Measurements from ENCODE around the gene SCYGR8.
A peak's percentile ranks its signal among the peaks of the same experiment; 100 is the strongest.

The SCYGR8 gene

DNA sequence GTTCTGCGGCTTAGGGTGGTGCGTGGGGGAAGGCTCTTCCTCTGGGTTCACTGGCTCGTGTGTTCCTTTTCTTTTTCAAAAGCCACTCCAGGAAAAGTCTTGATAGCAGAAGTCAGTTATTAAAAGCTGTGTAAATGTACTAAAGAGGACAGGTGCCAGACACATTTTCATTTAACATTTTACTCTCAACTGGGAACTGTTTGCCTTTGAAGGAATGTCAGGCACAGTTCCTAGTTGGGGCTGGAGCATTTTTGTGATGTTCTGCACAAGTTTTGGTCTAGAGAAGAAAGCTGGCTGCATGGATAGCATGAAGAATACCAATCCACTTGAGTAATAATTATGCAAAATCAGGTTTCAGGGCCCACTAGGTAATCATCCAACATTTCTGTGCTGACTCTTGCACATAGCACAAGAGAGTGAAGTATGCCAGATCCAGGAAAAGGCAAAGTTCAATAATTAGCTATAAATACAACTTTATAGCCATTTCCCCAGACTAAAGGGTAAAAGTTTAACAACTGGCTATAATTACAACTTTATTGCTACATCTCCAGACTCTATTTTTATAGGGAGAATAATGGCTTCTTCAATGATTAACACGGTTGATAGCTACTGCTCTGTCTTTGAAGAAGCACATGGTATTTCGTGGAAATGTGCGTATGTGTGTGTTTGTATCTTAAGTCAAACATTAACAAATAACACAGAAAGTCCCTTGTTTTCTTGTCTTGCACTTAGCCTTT, 16.2 kb downstream of the SCYGR8 start:
- no peak for DNase-seq (ENCODE audit: low read depth)

DNA sequence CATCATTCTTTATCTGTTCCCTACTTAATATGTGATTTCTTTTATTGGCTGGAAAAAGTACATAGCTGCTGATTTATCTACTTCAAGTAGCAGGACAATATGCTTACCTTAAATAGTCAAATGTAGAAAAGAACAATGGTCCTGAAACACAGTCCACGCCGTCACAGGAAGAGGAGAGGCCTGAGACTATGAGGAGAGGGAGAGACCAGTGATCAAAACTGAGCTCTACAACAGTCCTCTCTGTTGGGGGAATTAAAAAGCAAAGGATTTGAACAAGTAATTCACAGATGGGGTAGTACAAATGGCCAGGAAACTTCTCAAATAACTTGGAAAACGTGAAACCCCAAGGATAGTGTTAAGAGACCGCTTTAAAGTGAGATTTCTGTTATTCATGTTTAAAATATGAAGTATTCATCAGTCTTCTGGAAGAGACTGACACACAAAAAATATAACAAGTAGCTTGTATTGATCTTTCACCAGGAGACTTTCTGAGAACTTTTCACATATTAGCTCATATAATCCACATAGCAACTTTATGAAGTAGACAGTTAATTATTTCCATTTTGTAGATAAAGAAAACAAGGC, 20.2 kb downstream of the SCYGR8 start:
- no peak for DNase-seq (ENCODE audit: low read depth)

DNA sequence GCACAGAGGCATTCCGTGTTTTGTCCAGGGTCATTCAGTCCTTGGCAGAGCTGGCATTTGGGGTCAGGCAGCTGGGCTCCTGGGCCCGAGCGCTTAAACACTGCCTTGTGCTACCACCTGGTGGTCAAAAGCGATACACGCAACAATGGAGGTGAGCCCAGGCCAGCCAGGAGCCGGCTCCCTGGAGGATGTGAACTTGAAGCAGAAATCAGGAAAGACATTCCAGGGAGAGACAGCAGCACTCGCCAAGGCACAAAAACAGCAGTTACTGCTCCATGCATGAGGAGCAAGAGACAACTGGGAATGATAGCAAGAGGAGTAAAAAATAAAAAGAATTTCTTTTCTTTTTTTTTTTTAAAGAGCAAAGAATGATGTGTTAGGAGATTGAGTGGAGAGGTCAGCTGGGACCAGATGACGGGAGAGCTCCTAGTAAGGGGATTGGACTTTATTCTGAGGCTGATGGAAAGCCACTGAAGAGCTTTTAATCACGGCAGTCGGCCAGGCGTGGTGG, 20.7 kb downstream of the SCYGR8 start:
- DNase-seq (ENCODE audit: low read depth), result peak; percentile 10

DNA sequence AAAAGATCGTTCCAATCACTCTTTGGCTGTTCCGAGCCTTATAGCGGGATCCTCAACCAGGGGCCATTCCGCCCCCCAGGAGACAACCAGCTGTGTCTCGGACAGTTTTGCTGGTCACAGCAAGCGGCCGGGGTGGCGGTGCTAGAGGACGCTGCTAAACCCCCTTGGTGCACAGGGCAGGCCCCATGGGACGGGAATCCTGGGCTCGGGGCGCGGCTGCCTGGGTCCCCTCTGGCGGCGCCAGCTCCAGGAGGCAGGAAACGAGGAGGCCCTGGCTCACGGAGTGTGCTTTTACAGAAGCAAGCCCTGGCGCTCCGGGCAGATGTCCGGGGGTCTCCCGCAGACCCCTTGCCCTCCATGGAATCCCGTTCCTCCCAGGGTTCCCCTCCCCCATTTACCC, 22.1 kb downstream of the SCYGR8 start:
- DNase-seq (ENCODE audit: low read depth), result no peak

DNA sequence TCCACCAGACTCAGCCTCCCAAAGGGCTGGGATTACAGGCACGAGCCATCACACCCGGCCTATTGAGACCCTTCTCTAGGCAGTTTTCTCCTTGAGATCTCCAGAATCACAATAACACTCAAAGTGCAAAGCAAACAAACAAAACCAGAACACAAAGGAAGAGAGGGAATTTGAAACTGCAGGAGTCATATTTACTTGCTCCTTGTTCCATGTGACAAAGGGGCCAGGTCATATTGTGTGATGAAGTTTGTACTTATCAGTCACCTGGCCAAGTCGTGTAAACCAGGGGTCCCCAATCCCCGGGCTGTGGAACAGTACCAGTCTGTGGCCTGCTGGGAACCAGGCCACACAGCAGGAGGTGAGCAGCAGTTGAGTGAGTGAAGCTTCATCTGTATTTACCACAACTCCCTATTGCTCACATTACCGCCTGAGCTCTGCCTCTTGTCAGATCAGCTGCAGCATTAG, 26.5 kb downstream of the SCYGR8 start:
- no peak for DNase-seq (ENCODE audit: low read depth)

DNA sequence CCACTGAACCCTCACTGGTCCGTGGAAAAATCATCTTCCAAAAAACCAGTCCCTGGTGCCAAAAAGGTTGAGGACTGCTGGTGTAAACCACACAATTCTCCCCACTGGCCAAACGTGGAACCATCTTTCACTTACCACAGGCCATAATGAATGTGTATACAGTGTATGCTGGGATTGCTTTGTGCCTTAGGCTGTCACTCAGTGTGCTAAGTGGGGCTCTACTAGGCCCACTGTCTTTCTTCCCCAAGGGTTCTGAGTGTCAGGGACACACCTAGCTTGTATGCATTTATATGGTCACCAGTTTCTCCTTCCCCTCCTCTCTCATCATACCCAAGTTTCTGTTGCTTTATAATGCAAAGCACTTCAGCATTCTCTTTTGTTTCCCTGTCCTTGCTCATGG, 27.2 kb downstream of the SCYGR8 start:
- DNase-seq (ENCODE audit: low read depth), result no peak

DNA sequence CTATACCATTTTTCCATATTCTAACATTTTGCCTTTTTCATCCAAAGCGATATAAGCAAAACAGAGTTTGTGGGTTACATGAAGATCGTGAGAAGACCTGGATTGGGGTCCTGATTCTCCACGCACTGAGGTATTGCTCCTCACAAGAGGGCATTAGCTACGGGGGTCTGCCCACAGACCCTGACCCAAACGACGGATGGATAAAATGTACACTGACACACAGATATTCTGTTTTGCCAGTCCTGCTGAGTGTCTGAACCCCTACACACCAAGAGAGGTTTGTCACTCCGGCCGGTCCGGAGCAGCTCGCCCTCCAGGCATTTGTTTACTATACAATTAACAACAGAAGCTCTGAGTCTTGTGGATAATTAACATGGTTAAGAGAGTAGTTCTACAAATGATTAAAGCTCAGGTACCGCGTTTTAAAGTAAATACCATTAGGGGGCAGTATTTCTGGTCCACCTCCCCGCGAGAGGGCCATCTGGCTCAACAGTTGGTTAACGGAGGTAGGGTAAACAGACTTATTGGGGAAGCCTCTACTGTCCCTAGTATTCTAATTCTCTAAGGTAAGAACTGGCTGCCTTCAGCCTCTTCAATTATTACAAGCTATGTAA, 28.4 kb downstream of the SCYGR8 start:
- DNase-seq (ENCODE audit: low read depth), result no peak

DNA sequence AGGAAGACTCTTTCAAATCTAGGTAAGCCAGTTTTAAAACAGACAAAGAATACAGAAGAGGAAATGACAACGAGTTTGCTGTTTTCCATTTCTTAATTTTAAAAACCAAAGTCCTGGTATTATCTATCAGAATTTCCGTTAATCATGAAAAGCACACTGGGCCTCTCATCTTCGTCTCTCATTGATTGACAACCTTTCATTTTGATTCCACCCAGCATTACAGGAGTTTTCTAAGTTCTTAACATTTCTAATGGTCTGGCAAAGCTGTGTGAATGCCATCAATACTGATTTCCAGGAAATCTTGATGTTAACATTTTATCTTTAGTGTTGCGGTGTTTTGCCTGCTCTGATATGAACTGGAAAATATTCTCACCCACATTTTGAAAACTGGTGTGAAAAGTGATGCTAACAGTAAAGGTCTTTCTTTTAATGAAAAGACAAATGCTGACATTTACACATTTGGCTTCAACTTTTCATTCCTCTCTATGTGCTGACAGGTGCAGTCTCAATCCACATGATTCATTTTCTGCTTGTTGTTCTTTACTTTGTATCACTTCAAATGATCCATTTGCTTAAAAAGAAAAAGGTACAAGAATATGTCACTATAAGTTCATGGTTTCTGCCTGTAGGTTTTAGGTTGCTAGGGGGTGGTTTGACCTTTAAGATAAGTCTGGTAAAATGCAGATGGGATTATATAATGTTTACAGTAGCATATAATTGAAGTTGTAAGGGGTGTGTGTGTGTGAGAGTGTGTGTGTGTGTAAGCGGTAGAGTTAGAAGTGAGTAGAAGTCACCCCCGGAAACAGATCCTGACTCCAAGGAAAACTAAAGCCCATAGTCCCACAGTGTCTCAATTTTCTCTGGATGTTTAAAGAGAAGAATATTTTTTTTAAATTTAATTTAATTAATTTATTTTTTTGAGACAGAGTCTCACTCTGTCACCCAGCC, 29.5 kb downstream of the SCYGR8 start:
- DNase-seq (ENCODE audit: low read depth), result no peak

DNA sequence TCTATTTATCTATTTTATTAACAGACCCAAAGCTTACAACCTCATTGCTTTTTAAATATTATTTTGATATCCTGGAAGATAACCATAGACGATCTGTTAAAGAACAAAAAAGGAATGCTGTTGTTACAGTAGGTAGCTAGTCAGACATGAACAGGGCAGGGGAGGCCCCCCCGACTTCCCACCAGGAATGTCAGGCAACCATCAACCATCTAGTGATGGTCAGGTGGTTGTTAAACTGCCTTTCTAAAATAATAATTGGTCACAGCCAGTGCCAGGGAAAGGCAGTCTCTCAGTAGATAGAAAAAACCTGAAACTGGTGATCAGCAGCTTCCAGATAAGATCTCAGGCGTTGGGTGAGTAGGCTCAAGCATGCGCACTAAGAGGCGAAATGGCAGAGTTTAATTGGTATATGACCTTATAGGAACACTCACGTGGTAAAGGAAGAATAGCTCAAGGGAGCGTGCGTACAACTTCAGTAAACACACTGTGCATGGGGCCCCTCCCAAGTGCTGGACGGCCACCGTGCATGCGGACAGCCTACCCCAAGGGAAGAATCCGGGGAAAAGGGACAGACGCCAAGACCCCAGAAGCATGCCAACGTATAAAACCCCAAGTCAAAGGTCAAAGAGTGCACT, 35.4 kb downstream of the SCYGR8 start:
- DNase-seq (ENCODE audit: low read depth), result no peak

DNA sequence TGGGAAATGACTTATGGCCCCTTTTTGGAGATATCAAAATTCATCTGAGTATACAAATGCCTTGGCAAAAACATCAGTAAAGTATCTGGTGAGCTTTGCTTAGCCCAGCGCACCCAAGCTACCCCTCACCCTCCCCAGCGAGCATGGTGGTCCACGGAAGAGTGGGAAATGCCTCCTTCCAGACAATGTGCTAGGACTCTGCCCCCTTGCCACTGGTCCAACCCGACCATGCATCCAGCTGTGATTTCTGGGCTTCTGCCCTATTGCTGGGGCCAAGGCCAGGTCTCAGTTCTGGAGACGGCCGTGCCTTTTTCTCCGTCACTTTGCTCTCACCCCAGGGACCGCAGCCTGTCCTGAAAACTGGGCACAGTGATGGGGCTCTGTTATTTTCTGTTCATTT, 36.1 kb downstream of the SCYGR8 start:
- DNase-seq (ENCODE audit: low read depth), result no peak

DNA sequence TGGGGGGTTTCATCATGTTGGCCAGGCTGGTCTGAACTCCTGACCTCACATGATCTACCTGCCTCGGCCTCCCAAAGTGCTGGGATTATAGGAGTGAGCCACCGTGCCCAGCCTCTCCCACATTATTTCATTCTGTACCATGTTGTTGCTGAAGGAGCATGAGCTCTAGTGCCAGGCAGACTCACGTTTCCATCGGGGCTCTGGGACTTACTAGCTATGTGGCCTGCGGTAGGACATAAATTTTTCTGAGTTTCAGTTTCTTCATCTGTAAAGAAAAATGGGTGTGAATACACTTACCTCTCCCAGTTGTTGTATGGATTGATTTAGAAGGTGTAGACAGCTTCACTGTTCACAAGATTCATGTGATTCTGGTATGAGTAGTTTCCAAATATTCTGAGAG, 37.1 kb downstream of the SCYGR8 start:
- no peak for DNase-seq (ENCODE audit: low read depth)

DNA sequence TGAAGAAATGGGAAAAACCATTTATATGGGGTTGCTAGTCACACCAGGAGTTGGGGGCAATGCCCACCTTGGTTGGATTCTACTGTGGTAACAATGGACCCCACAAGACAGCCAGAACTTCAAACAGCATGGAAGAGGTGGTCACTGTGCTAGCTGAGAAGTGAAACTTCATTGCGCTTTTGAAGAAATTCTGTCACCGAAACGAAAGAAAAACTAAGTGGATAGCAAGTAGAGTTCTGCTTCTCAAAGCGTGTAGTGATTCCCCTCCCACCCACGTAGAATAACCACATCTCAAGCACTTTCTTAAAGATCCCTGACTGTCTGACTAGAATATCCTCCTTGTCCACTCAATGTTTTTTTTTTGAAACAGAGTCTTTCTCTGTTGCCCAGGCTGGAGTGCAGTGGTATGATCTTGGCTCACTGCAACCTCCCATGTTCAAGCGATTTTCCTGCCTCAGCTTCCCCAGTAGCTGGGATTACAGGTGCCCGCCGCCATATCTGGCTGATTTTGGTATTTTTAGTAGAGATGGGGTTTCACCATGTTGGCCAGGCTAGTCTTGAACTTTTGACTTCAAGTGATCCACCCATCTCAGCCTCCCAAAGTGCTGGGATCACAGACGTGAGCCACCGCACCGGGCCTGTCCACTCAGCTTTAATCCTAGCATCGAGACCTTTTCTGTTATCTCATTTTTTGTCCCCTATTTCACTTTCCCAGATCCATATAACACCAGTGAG, 37.9 kb downstream of the SCYGR8 start:
- DNase-seq (ENCODE audit: low read depth), result no peak

DNA sequence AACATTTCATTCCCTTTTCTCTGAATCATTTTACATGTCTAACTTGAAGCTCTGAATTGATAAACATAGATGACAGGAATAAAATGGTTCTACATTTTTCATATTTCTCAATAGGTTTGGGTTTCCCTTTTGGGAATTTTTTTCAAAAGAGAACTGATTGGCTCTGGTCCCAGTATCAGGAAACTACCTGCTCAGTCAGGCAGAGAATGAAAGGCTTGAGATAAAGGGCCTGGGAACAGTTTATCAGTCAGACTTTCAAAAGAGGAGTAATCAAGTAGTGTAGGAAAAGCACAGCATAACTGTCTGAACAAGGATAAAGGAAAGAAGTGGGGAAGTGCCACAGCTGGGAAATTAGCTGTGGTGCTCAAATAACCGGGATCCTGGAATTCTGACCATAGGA, 39.6 kb downstream of the SCYGR8 start:
- no peak for DNase-seq (ENCODE audit: low read depth)

DNA sequence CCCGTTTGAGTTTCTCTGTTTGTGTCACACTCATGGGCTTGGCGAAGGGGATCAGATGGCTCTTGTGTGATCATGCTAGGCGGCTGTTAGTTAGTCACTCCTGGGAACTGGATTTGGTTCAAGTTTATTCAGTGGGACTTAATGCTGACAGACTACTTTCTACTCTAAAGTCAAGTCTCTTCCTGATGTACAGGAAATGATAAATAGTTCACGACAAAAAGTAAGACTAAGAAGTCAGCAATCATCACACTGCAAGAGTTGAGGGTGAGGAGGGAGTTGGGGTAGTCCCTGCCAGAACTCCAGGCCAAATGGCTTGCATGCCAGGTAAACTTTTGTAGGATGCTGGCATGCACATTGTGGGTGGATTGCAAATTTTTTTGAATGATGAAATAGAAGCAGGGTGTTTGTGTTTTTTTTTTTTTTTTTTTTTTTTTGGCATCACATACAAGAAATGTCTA, 42.9 kb downstream of the SCYGR8 start:
- no peak for DNase-seq (ENCODE audit: low read depth)

DNA sequence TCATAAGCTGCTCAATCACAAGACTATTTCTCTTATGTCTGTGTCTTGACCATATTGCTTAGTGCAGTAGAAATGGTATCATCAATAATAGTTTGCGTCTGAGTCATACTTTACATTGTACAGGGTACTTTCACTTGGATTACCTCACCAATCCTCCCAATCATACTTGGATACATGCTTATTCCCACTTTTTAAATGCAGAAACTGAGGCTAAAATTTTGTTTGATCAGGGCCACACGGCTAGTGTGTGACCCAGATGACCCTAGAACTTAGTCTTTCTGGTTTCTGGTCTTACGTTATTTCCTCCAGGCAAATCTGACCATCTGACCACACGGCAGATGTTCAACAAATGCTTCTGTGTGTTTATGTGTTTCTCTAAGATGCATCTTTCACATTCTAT, 44.1 kb downstream of the SCYGR8 start:
- no peak for DNase-seq (ENCODE audit: low read depth)

DNA sequence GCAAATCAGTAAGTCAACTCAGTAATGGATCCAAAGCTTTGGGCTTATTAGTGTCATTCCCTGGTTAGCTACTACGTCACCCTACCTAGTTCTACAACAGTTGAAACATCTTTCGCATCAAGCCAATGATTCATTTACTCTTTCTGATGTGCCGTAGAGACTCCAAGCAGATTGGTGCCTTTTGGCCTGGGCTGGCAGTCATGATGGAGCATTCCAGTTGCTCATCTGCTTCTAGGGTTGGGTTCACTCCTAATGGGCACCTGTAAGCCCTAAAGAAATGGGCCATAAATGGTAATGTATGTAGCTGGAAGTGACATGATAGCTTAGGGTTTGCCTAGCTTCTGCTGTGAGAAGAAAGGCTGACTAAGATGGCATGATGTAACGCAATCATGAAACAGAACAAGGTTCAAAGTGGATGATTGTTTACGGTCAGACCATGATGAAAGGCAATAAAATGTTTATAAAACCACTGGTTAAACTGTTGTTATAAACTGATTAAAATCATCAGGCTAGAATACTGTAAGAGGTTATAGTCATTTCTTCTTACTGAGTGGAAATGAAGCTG, 47.5 kb downstream of the SCYGR8 start:
- DNase-seq (ENCODE audit: low read depth), result no peak
